GM18861 (cell line): ENCODE data around the gene SVOP.
"Not testable (repeated sequence)": the region's sequence is repeated elsewhere in the genome, so short reads cannot be mapped to it uniquely, and the experiment has no call there.

Experiments used
- ATAC-seq: cut with Tn5 transposase; IDR thresholded peaks from one replicate; pipeline ENCODE4 v1.9.1; 2021; ENCODE audit not compliant: unreplicated experiment

Gene SVOP

GRCh38 chr12:109020796-109021380 lies at the start of gene SVOP:
SVOP (minus strand) TSS chr12:109021068; CDS start chr12:109020868, 200 bp downstream.
- ATAC-seq: no peak

- ATAC-seq: no peak
Observed at GRCh38 chr12:109069307-109070271, 48.7 kb upstream of the SVOP start.

GRCh38 chr12:109065853-109066193 lies 45.0 kb upstream of the SVOP start:
- ATAC-seq: no peak

GRCh38 chr12:109065154-109065852 lies 44.4 kb upstream of the SVOP start:
- ATAC-seq: no peak

- ATAC-seq: no peak
Observed at GRCh38 chr12:109064143-109064542, 43.3 kb upstream of the SVOP start.

GRCh38 chr12:109058773-109059172 lies 37.9 kb upstream of the SVOP start:
- ATAC-seq: no peak

- ATAC-seq: no peak
Observed at GRCh38 chr12:109057376-109057775, 36.5 kb upstream of the SVOP start.

GRCh38 chr12:109056891-109057290 lies 36.0 kb upstream of the SVOP start:
- no peak for ATAC-seq

- no peak for ATAC-seq
Observed at GRCh38 chr12:109054520-109054919, 33.7 kb upstream of the SVOP start.

GRCh38 chr12:109054124-109054513 lies 33.3 kb upstream of the SVOP start:
- not testable (repeated sequence) for ATAC-seq

- ATAC-seq: peak; percentile 42
Observed at GRCh38 chr12:109053382-109054123, 32.7 kb upstream of the SVOP start.

- peak; percentile 67 for ATAC-seq
Observed at GRCh38 chr12:109052414-109053323, 31.8 kb upstream of the SVOP start, which contains the start of gene USP30. USP30 (plus strand) TSS chr12:109052576; CDS start chr12:109052679, 103 bp downstream.

- ATAC-seq: no peak
Observed at GRCh38 chr12:109052097-109052413, 31.2 kb upstream of the SVOP start.

- ATAC-seq: not testable (repeated sequence)
Observed at GRCh38 chr12:109049794-109050193, 28.9 kb upstream of the SVOP start.

GRCh38 chr12:109048706-109049105 lies 27.8 kb upstream of the SVOP start:
- ATAC-seq: not testable (repeated sequence)

GRCh38 chr12:109047081-109047805 lies 26.4 kb upstream of the SVOP start:
- no peak for ATAC-seq

- no peak for ATAC-seq
Observed at GRCh38 chr12:109044241-109044640, 23.4 kb upstream of the SVOP start.

GRCh38 chr12:109036975-109037374 lies 16.1 kb upstream of the SVOP start:
- ATAC-seq: no peak
